GM21515 (cell line): ENCODE measurements around the gene NXT1.

Experiments
- ATAC-seq: cut with Tn5 transposase; IDR thresholded peaks from one replicate; pipeline ENCODE4 v1.9.1; 2021; ENCODE audit not compliant: unreplicated experiment

Gene NXT1

GRCh38 chr20:23386304-23387117 lies 35.9 kb downstream of the NXT1 start:
- ATAC-seq: no peak

- no peak for ATAC-seq
Observed at GRCh38 chr20:23387118-23387443, 36.5 kb downstream of the NXT1 start.

GRCh38 chr20:23390091-23390774 lies 39.6 kb downstream of the NXT1 start:
- ATAC-seq: no peak

GRCh38 chr20:23391707-23392310 lies 41.2 kb downstream of the NXT1 start:
- no peak for ATAC-seq

GRCh38 chr20:23393996-23394775 lies 43.6 kb downstream of the NXT1 start:
- no peak for ATAC-seq

GRCh38 chr20:23396950-23397627 lies 46.5 kb downstream of the NXT1 start:
- no peak for ATAC-seq

GRCh38 chr20:23397961-23398360 lies 47.4 kb downstream of the NXT1 start:
- ATAC-seq: no peak

GRCh38 chr20:23399568-23400241 lies 49.1 kb downstream of the NXT1 start:
- ATAC-seq: no peak

GRCh38 chr20:23401051-23401450 lies 50.5 kb downstream of the NXT1 start:
- no peak for ATAC-seq

GRCh38 chr20:23403751-23404150 lies 53.2 kb downstream of the NXT1 start:
- no peak for ATAC-seq

- no peak for ATAC-seq
Observed at GRCh38 chr20:23404196-23404595, 53.6 kb downstream of the NXT1 start.
